ENCODE measurements around the gene CUX1.

CUX1 gene

GRCh38 chr7:102196028-102196427, 378.6 kb downstream of the CUX1 start (continued):
- TF ChIP-seq ZNF777 (tag by site-specific recombination; IDR thresholded peaks at IDR 0.05; ENCODE audit: borderline replicate concordance) (no peak), BCL11B (tag by site-specific recombination; IDR thresholded peaks at IDR 0.05; ENCODE audit: low read depth) (no peak), ZNF23 (tag by site-specific recombination; IDR thresholded peaks at IDR 0.05; ENCODE audit: borderline replicate concordance) (no peak), REST (tag by site-specific recombination; IDR thresholded peaks at IDR 0.05) (no peak)

DNA sequence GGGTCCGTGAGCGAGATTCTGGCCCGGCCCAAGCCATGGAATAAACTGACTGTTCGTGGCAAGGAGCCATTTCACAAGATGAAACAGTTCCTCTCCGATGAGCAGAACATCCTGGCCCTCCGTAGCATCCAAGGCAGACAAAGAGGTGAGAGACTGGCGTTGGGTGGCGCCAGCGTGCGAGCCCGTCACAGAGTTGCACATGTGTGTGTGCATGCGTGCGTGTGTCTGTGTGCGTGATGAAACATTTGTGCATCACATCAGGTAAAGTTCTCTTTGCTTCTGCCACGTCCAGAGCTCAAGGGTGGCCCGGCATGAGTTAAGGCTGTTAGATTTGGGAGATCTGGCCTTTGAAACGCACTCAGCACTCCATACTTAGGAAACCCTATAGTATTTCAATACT, 379.7 kb downstream of the CUX1 start:
- Histone ChIP-seq H3K27ac (ENCODE audit: extremely low read depth, low read depth, low read length) (no peak overlapping the region), H3K4me1 (ENCODE audit: control insufficient read depth, insufficient read depth, low read length) (no peaks in the 10 kb centered on the region), H3K9me3 (ENCODE audit: control insufficient read depth, insufficient read depth, low read depth, low read length) (no peaks in the 10 kb centered on the region), H3K4me3 (ENCODE audit: low read depth, low read length) (no peak overlapping the region), H3K36me3 (ENCODE audit: control insufficient read depth in 2 of 2, insufficient read depth in 1 of 2, low read length in 2 of 2) (peaks cover 16 to 45% of the 10 kb centered on the region in 2 experiments; a peak in 2 of 3 replicates)
- CTCF ChIA-PET, result interaction anchor here (0.6 kb wide), 1 partner anchor 23 kb away, joined by 3 read pairs; no protein-coding TSS in a partner anchor
- POLR2A ChIA-PET, result no interaction called here
- TF ChIP-seq TCF7L2 (IDR thresholded peaks at IDR 0.05; ENCODE audit: borderline replicate concordance, low read depth, low read length) (no peak), ZNF362 (tag by site-specific recombination; IDR thresholded peaks at IDR 0.05) (no peak), ZBTB8A (tag by site-specific recombination; IDR thresholded peaks at IDR 0.05) (no peak), ZXDB (tag by site-specific recombination; IDR thresholded peaks at IDR 0.05) (no peak), ZNF24 (tag by site-specific recombination; IDR thresholded peaks at IDR 0.05) (no peak), ZNF114 (tag by site-specific recombination; IDR thresholded peaks at IDR 0.05) (no peak), ZFP41 (tag by site-specific recombination; IDR thresholded peaks at IDR 0.05; ENCODE audit: borderline replicate concordance) (no peak), ZBTB11 (tag by site-specific recombination; conservative IDR thresholded peaks at IDR 0.05; ENCODE audit: low read depth) (no peak), ZNF121 (tag by site-specific recombination; IDR thresholded peaks at IDR 0.05) (no peak), ZNF138 (tag by site-specific recombination; IDR thresholded peaks at IDR 0.05; ENCODE audit: borderline replicate concordance) (no peak), IKZF3 (tag by site-specific recombination; IDR thresholded peaks at IDR 0.05) (no peak), GLIS1 (tag by site-specific recombination; IDR thresholded peaks at IDR 0.05) (no peak), KLF1 (tag by site-specific recombination; IDR thresholded peaks at IDR 0.05) (no peak), ZEB2 (tag by site-specific recombination; IDR thresholded peaks at IDR 0.05) (no peak), BCL6B (tag by site-specific recombination; IDR thresholded peaks at IDR 0.05) (no peak), KLF16 (tag by site-specific recombination; IDR thresholded peaks at IDR 0.05) (no peak), ZNF530 (tag by site-specific recombination; IDR thresholded peaks at IDR 0.05; ENCODE audit: low read depth) (no peak)
- TF ChIP-seq, protein P1, sequence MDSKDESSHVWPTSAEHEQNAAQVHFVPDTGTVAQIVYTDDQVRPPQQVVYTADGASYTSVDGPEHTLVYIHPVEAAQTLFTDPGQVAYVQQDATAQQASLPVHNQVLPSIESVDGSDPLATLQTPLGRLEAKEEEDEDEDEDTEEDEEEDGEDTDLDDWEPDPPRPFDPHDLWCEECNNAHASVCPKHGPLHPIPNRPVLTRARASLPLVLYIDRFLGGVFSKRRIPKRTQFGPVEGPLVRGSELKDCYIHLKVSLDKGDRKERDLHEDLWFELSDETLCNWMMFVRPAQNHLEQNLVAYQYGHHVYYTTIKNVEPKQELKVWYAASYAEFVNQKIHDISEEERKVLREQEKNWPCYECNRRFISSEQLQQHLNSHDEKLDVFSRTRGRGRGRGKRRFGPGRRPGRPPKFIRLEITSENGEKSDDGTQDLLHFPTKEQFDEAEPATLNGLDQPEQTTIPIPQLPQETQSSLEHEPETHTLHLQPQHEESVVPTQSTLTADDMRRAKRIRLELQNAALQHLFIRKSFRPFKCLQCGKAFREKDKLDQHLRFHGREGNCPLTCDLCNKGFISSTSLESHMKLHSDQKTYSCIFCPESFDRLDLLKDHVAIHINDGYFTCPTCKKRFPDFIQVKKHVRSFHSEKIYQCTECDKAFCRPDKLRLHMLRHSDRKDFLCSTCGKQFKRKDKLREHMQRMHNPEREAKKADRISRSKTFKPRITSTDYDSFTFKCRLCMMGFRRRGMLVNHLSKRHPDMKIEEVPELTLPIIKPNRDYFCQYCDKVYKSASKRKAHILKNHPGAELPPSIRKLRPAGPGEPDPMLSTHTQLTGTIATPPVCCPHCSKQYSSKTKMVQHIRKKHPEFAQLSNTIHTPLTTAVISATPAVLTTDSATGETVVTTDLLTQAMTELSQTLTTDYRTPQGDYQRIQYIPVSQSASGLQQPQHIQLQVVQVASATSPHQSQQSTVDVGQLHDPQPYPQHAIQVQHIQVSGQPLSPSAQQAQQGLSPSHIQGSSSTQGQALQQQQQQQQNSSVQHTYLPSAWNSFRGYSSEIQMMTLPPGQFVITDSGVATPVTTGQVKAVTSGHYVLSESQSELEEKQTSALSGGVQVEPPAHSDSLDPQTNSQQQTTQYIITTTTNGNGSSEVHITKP (tag by site-specific recombination; IDR thresholded peaks at IDR 0.05), result no peak
